Right lobe of liver (tissue), 4 donors: Measurements from ENCODE around the gene PSMB8.
A peak's percentile ranks its signal among the peaks of the same experiment; 100 is the strongest.

Source experiments
- POLR2A ChIP-seq: fragments of 450-650 bp; IDR thresholded peaks from one replicate; pipeline ENCODE4 v1.6.1; 2017; ENCODE audit warnings: antibody characterized with exemption, mild to moderate bottlenecking
- TF ChIP-seq, protein P1 (sequence below), 4 donors: fragments of 200-600 bp in 3 of 4; fragments of 450-650 bp in 1 of 4; IDR thresholded peaks; one replicate each; pipeline versions ENCODE4 v1.5.1 to v1.8.0; 2016 to 2022; ENCODE audit warnings: antibody characterized with exemption in 4 of 4, mild to moderate bottlenecking in 2 of 4
- donor health status: DM: no; HTN: no; CAD: no.
- donor health status: DM: no; HTN: no; CAD: no.
- donor health status: DM: no; HTN: yes; CAD: no.

DNA sequence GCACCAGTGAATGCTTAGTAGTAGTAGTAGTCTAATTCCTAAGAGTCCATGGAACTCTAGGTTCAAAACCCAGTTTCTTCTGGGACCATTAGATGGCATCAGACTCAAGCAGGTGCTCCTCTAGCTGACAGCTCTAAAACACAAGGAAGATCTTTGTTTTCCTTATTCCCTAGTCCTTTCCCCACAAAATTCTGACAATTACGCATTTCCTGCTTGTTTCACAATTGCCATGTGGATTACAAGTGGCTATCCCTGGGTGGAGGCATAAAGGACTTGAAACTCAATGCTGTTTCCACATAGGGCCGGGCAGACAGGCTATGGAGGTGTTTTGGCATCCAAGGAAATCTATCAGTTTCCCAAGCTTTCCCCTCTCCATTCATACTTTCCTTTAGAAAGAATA lies 17.9 kb downstream of the PSMB8 start:
- TF ChIP-seq, protein P1, sequence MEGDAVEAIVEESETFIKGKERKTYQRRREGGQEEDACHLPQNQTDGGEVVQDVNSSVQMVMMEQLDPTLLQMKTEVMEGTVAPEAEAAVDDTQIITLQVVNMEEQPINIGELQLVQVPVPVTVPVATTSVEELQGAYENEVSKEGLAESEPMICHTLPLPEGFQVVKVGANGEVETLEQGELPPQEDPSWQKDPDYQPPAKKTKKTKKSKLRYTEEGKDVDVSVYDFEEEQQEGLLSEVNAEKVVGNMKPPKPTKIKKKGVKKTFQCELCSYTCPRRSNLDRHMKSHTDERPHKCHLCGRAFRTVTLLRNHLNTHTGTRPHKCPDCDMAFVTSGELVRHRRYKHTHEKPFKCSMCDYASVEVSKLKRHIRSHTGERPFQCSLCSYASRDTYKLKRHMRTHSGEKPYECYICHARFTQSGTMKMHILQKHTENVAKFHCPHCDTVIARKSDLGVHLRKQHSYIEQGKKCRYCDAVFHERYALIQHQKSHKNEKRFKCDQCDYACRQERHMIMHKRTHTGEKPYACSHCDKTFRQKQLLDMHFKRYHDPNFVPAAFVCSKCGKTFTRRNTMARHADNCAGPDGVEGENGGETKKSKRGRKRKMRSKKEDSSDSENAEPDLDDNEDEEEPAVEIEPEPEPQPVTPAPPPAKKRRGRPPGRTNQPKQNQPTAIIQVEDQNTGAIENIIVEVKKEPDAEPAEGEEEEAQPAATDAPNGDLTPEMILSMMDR (IDR thresholded peaks at IDR 0.05): peak; percentile 35 to 59 (median 44)
- TF ChIP-seq POLR2A: no peak
